ENCODE measurements around the gene MYT1.

DNA sequence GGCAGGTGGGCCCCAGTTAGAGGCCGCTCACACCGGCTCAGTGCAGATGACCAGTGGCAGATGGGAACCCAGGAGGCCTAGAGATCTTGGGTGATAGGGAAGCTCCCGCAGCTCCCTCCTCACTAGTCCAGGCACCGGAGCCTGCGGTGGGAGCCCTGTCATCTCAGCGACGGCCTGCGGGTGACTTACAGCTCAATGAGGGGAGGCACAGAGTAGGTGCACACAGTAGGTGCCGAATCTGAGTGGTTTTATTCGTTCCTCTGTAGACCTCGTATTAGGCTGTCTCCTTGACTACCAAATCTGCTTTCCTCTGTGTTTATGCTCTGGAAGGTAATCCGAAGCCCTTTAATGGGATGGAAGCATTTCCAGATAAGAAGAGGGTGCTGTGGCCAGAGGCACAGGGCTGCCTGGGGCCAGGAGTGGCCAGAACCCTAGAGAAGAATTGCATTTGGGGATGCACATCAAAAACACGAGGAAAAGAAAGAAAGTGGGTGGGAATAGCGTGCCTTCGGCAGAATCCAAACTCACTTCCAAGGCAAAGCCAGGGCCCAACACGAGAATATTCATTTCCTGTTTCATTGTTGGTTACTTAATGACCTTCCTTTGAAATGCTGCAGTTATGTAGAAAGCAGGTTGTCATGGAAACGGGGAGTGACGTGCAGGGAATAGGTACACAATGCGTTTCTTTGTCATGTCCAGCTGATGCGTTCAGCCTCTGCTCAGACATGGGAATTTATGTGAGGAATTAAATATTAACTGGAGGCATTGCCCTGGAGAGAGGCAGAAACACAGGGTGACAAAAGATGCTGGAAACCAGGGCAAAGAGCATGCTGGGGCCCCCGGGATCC lies 24.7 kb downstream of the MYT1 start:
- TF ChIP-seq, protein P1, sequence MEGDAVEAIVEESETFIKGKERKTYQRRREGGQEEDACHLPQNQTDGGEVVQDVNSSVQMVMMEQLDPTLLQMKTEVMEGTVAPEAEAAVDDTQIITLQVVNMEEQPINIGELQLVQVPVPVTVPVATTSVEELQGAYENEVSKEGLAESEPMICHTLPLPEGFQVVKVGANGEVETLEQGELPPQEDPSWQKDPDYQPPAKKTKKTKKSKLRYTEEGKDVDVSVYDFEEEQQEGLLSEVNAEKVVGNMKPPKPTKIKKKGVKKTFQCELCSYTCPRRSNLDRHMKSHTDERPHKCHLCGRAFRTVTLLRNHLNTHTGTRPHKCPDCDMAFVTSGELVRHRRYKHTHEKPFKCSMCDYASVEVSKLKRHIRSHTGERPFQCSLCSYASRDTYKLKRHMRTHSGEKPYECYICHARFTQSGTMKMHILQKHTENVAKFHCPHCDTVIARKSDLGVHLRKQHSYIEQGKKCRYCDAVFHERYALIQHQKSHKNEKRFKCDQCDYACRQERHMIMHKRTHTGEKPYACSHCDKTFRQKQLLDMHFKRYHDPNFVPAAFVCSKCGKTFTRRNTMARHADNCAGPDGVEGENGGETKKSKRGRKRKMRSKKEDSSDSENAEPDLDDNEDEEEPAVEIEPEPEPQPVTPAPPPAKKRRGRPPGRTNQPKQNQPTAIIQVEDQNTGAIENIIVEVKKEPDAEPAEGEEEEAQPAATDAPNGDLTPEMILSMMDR (IDR thresholded peaks at IDR 0.05; ENCODE audit: insufficient read depth, low read length), result no peak
- no peak for TF ChIP-seq GABPA (IDR thresholded peaks at IDR 0.05; ENCODE audit: low read depth)
- TF ChIP-seq, protein P2, sequence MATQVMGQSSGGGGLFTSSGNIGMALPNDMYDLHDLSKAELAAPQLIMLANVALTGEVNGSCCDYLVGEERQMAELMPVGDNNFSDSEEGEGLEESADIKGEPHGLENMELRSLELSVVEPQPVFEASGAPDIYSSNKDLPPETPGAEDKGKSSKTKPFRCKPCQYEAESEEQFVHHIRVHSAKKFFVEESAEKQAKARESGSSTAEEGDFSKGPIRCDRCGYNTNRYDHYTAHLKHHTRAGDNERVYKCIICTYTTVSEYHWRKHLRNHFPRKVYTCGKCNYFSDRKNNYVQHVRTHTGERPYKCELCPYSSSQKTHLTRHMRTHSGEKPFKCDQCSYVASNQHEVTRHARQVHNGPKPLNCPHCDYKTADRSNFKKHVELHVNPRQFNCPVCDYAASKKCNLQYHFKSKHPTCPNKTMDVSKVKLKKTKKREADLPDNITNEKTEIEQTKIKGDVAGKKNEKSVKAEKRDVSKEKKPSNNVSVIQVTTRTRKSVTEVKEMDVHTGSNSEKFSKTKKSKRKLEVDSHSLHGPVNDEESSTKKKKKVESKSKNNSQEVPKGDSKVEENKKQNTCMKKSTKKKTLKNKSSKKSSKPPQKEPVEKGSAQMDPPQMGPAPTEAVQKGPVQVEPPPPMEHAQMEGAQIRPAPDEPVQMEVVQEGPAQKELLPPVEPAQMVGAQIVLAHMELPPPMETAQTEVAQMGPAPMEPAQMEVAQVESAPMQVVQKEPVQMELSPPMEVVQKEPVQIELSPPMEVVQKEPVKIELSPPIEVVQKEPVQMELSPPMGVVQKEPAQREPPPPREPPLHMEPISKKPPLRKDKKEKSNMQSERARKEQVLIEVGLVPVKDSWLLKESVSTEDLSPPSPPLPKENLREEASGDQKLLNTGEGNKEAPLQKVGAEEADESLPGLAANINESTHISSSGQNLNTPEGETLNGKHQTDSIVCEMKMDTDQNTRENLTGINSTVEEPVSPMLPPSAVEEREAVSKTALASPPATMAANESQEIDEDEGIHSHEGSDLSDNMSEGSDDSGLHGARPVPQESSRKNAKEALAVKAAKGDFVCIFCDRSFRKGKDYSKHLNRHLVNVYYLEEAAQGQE (IDR thresholded peaks at IDR 0.05; ENCODE audit: insufficient replicate concordance, low read depth), result no peak
- TF ChIP-seq POLR2AphosphoS5 (IDR thresholded peaks at IDR 0.05; ENCODE audit: low read depth), result no peak
